ENCODE data around the gene FAM110D.
A peak's percentile ranks its signal among the peaks of the same experiment; 100 is the strongest.

Gene FAM110D

DNA sequence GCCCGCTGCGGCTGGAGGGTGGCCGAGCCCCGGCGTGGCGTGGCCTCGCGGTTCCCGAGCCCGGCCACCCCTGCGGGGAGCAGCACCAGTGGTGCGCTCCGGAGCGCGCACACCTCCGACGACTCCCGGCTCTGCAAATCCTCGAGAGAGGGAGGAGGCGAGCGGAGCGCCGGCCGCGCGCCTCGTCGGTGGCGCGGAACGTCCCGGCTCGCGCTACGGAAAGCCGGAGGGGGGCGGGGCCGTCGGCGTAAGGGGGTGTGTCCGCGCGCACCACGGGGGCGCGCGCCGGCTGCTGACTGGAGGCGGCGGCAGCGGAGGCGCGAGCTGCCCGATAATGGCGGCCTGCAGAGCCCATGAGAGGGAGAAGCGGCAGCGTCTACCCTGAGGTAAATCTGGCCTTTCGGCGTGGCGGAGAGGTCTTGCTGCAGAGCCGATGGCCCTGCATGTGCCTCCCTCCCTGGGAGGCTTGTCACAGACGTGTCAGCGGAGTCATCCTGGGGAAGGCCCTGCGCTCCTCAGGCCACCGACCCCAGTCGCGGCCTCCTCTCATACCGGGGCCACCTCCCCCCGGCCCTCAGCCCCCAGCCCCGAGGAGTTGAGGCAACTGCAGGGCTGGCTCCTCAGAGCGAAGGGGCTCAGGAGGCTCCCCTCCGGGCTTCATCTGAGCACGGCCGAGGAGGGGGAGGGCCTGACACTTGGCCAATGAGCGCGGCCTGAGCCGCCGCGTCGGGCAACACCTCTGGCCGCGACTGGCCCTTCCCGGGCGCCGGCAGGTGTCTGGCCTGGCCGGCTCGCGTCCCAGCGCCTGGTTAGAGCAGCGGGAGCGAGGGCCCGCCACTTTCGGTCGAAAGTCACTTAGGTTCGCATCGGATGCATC, 47.1 kb upstream of the FAM110D start, which contains the start of gene PDIK1L:
TSS of gene PDIK1L (plus strand) at position 295 of the 877 bp plus-strand sequence. CDS start 2,485 bp downstream, outside the sequence.
- Histone ChIP-seq H3K4ac (ENCODE audit: low read depth, low read length) (no peak within 1 kb of the TSS), H3K27ac (ENCODE audit: low read depth, low read length) (peak within 1 kb of the TSS; percentile 88), H3K27me3 (ENCODE audit: insufficient read depth, low read length) (no peaks in the 10 kb centered on the region), H3K79me2 (ENCODE audit: control insufficient read depth, insufficient read depth, low read length, poor library complexity) (peaks cover 5% of the 10 kb centered on the region), H4K91ac (ENCODE audit: low read depth, low read length) (peak within 1 kb of the TSS; percentile 85), H4K12ac (ENCODE audit: low read depth, low read length) (peak within 1 kb of the TSS; percentile 85), H3K18ac (ENCODE audit: low read length) (peak within 1 kb of the TSS; percentile 88), H2BK5ac (ENCODE audit: low read depth, low read length, poor library complexity) (peak within 1 kb of the TSS; percentile 53), H2BK12ac (ENCODE audit: low read length) (no peak within 1 kb of the TSS), H3K4me3 (ENCODE audit: low read depth, low read length) (peak within 1 kb of the TSS; percentile 95), H3K4me2 (ENCODE audit: low read length) (peak within 1 kb of the TSS; percentile 89), H2AK5ac (ENCODE audit: low read length) (no peak within 1 kb of the TSS), H2AFZ (ENCODE audit: insufficient read depth, low read length, poor library complexity) (peak within 1 kb of the TSS; percentile 93), H3K14ac (ENCODE audit: low read length) (peak within 1 kb of the TSS; percentile 90), H4K8ac (ENCODE audit: low read depth, low read length) (peak within 1 kb of the TSS; percentile 91), H3K9ac (ENCODE audit: low read length) (peak within 1 kb of the TSS; percentile 91), H3K9me3 (ENCODE audit: insufficient read depth, low read depth, low read length) (peaks cover 2% of the 10 kb centered on the region), H3K36me3 (ENCODE audit: control insufficient read depth in 1 of 2, insufficient read depth in 2 of 2, low read length in 2 of 2) (peaks cover 3 to 4% of the 10 kb centered on the region in 2 experiments), H3K23ac (ENCODE audit: low read length) (no peak within 1 kb of the TSS), H3K79me1 (ENCODE audit: low read length) (peaks cover 9% of the 10 kb centered on the region), H3K4me1 (ENCODE audit: control insufficient read depth in 1 of 2, insufficient read depth in 2 of 2, low read length in 2 of 2) (peaks cover 3 to 5% of the 10 kb centered on the region in 2 experiments), H2BK120ac (ENCODE audit: insufficient read depth, low read length, poor library complexity) (peak within 1 kb of the TSS; percentile 64)
- DNase-seq, result peak; percentile 88 to 92
- no CpG with 5 or more reads among the region's 96 CpGs for WGBS (ENCODE audit: extremely low coverage, insufficient coverage, insufficient read length)

DNA sequence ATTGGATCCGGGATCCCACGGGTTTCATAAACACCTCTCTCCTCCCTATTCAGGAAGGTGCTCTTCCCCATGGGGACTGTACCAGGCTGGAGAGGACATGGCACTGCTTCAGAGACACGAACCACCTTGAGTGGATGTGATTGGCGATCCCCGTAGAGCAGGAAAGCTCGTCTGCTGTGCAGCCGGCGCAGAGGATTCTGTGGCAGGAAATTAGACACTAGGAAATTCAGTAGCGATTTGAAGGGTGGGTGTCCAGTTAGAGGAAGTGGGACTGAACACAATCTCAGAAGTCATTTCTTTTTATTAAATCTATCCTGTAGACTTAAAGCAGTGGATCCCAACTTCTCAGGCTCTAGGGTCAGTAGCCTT, 46.5 kb upstream of the FAM110D start:
- Histone ChIP-seq H3K14ac (ENCODE audit: low read length) (no peak overlapping the region), H3K36me3 (ENCODE audit: control insufficient read depth in 1 of 2, insufficient read depth in 2 of 2, low read length in 2 of 2) (peaks cover 3 to 4% of the 10 kb centered on the region in 2 experiments), H3K27me3 (ENCODE audit: insufficient read depth, low read length) (no peaks in the 10 kb centered on the region), H3K79me1 (ENCODE audit: low read length) (peaks cover 9% of the 10 kb centered on the region), H3K4ac (ENCODE audit: low read depth, low read length) (no peak overlapping the region), H3K18ac (ENCODE audit: low read length) (no peak overlapping the region), H3K79me2 (ENCODE audit: control insufficient read depth, insufficient read depth, low read length, poor library complexity) (peaks cover 5% of the 10 kb centered on the region), H3K9me3 (ENCODE audit: insufficient read depth, low read depth, low read length) (peaks cover 2% of the 10 kb centered on the region), H4K12ac (ENCODE audit: low read depth, low read length) (no peak overlapping the region), H3K9ac (ENCODE audit: low read length) (peak overlapping the region; percentile 11), H4K8ac (ENCODE audit: low read depth, low read length) (no peak overlapping the region), H2AK5ac (ENCODE audit: low read length) (no peak overlapping the region), H3K4me1 (ENCODE audit: control insufficient read depth in 1 of 2, insufficient read depth in 2 of 2, low read length in 2 of 2) (peaks cover 3 to 5% of the 10 kb centered on the region in 2 experiments), H3K27ac (ENCODE audit: low read depth, low read length) (no peak overlapping the region), H3K4me3 (ENCODE audit: low read depth, low read length) (peak overlapping the region; percentile 95), H4K91ac (ENCODE audit: low read depth, low read length) (no peak overlapping the region), H2BK120ac (ENCODE audit: insufficient read depth, low read length, poor library complexity) (no peak overlapping the region), H3K23ac (ENCODE audit: low read length) (no peak overlapping the region), H2BK12ac (ENCODE audit: low read length) (no peak overlapping the region), H2AFZ (ENCODE audit: insufficient read depth, low read length, poor library complexity) (peak overlapping the region; percentile 93), H2BK5ac (ENCODE audit: low read depth, low read length, poor library complexity) (no peak overlapping the region), H3K4me2 (ENCODE audit: low read length) (peak overlapping the region; percentile 89)
- DNase-seq, result no peak
- WGBS (ENCODE audit: extremely low coverage, insufficient coverage, insufficient read length), result no CpG with 5 or more reads among the region's 9 CpGs

DNA sequence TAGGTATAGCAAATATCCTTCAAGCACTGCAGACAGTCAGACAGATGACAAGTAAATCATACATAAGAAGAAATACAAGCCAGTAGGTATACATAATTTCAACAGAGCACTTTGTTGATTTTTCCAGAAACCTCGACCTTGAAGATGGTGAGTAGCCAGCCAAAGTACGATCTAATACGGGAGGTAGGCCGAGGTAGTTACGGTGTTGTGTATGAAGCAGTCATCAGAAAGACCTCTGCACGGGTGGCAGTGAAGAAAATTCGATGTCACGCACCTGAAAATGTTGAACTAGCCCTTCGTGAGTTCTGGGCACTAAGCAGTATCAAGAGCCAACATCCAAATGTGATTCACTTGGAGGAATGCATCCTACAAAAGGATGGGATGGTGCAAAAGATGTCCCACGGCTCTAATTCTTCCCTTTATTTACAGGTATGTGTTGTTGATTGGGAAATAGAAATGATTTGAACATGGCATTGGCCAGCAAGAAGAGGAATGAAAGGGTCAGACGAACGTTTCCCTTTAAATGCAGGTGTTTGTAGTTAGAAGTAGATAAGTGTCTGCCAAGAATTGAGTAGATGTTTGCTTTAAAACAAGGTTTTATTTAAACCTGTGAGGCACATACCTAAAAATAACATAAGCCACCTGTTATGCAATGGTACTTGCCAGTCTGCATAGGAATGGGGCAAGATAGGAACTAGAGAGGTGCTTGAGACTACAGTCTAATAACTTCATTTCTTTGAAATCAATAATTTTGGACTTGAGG, 44.5 kb upstream of the FAM110D start:
- no peak overlapping the region for H4K8ac ChIP-seq (ENCODE audit: low read depth, low read length)
- H2BK5ac ChIP-seq (ENCODE audit: low read depth, low read length, poor library complexity), result no peak overlapping the region
- H3K23ac ChIP-seq (ENCODE audit: low read length), result no peak overlapping the region
- peaks cover 3 to 5% of the 10 kb centered on the region in 2 experiments for H3K4me1 ChIP-seq (ENCODE audit: control insufficient read depth in 1 of 2, insufficient read depth in 2 of 2, low read length in 2 of 2)
- no peak overlapping the region for H2BK120ac ChIP-seq (ENCODE audit: insufficient read depth, low read length, poor library complexity)
- H3K9ac ChIP-seq (ENCODE audit: low read length), result no peak overlapping the region
- no CpG with 5 or more reads among the region's 12 CpGs for WGBS (ENCODE audit: extremely low coverage, insufficient coverage, insufficient read length)
- H3K27me3 ChIP-seq (ENCODE audit: insufficient read depth, low read length), result no peaks in the 10 kb centered on the region
- H4K12ac ChIP-seq (ENCODE audit: low read depth, low read length), result no peak overlapping the region
- H3K4me3 ChIP-seq (ENCODE audit: low read depth, low read length), result no peak overlapping the region
- H2AK5ac ChIP-seq (ENCODE audit: low read length), result no peak overlapping the region
- peaks cover 5% of the 10 kb centered on the region for H3K79me2 ChIP-seq (ENCODE audit: control insufficient read depth, insufficient read depth, low read length, poor library complexity)
- no peak overlapping the region for H3K4ac ChIP-seq (ENCODE audit: low read depth, low read length)
- H3K79me1 ChIP-seq (ENCODE audit: low read length), result peaks cover 9% of the 10 kb centered on the region
- peaks cover 4% of the 10 kb centered on the region for H3K9me3 ChIP-seq (ENCODE audit: insufficient read depth, low read depth, low read length)
- no peak overlapping the region for H3K4me2 ChIP-seq (ENCODE audit: low read length)
- no peak overlapping the region for H3K18ac ChIP-seq (ENCODE audit: low read length)
- no peak overlapping the region for H2AFZ ChIP-seq (ENCODE audit: insufficient read depth, low read length, poor library complexity)
- no peak overlapping the region for H3K14ac ChIP-seq (ENCODE audit: low read length)
- no peak overlapping the region for H2BK12ac ChIP-seq (ENCODE audit: low read length)
- no peak overlapping the region for H3K27ac ChIP-seq (ENCODE audit: low read depth, low read length)
- H4K91ac ChIP-seq (ENCODE audit: low read depth, low read length), result no peak overlapping the region
- no peak for DNase-seq
- H3K36me3 ChIP-seq (ENCODE audit: control insufficient read depth in 1 of 2, insufficient read depth in 2 of 2, low read length in 2 of 2), result peaks cover 6 to 8% of the 10 kb centered on the region in 2 experiments

DNA sequence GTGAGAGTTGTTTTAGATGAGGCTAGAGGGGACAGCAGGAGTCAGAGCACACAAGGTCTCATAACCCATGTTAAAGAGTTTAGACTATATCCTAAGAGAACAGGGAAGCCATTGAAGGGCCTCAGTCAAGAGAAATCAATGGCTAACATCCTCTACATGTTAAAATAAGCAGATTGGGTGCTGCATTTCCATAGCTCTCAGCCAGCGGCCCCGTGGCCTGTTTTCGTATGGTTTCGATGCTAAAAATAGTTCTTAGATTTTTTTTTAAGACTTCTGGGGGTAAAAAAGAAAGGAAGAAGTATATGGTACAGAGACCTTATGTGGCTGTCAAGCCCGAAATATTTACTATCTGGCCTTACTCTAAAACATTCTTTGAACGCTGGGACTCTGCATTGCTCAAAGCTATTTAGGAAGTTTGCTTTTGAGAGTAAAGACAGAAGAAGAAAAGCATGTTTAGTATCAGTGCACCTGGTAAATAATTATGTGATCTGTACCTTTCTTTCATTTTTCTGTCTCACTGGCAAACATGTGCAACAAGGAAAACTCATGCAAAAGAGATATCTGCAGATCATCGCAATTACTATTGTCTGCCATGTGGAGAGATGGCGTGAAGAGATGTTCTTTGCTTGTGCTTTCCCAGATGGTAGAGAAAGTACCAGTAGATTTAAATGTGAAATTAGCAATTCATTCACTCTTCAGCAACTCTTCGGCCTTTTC, 38.8 kb upstream of the FAM110D start:
- H3K36me3 ChIP-seq (ENCODE audit: control insufficient read depth in 1 of 2, insufficient read depth in 2 of 2, low read length in 2 of 2), result peaks cover 6% of the 10 kb centered on the region in 2 experiments
- no CpG with 5 or more reads among the region's 9 CpGs for whole genome bisulfite sequencing (ENCODE audit: extremely low coverage, insufficient coverage, insufficient read length)
- H3K4me1 ChIP-seq (ENCODE audit: control insufficient read depth in 1 of 2, insufficient read depth in 2 of 2, low read length in 2 of 2), result peaks cover 0 to 5% of the 10 kb centered on the region in 2 experiments
- no peaks in the 10 kb centered on the region for H3K79me2 ChIP-seq (ENCODE audit: control insufficient read depth, insufficient read depth, low read length, poor library complexity)
- H2AFZ ChIP-seq (ENCODE audit: insufficient read depth, low read length, poor library complexity), result no peak overlapping the region
- no peak overlapping the region for H3K4me3 ChIP-seq (ENCODE audit: low read depth, low read length)
- no peak overlapping the region for H4K12ac ChIP-seq (ENCODE audit: low read depth, low read length)
- H3K27me3 ChIP-seq (ENCODE audit: insufficient read depth, low read length), result no peaks in the 10 kb centered on the region
- H4K91ac ChIP-seq (ENCODE audit: low read depth, low read length), result no peak overlapping the region
- no peak overlapping the region for H4K8ac ChIP-seq (ENCODE audit: low read depth, low read length)
- H3K4me2 ChIP-seq (ENCODE audit: low read length), result no peak overlapping the region
- DNase-seq, result peak in 1 of 2 donors; percentile 23
- no peak overlapping the region for H2BK120ac ChIP-seq (ENCODE audit: insufficient read depth, low read length, poor library complexity)
- no peak overlapping the region for H3K9ac ChIP-seq (ENCODE audit: low read length)
- H3K27ac ChIP-seq (ENCODE audit: low read depth, low read length), result no peak overlapping the region
- no peak overlapping the region for H3K18ac ChIP-seq (ENCODE audit: low read length)
- H3K23ac ChIP-seq (ENCODE audit: low read length), result no peak overlapping the region
- H2AK5ac ChIP-seq (ENCODE audit: low read length), result no peak overlapping the region
- H3K14ac ChIP-seq (ENCODE audit: low read length), result no peak overlapping the region
- no peak overlapping the region for H3K4ac ChIP-seq (ENCODE audit: low read depth, low read length)
- H2BK12ac ChIP-seq (ENCODE audit: low read length), result no peak overlapping the region
- H2BK5ac ChIP-seq (ENCODE audit: low read depth, low read length, poor library complexity), result no peak overlapping the region
- H3K9me3 ChIP-seq (ENCODE audit: insufficient read depth, low read depth, low read length), result peaks cover 2% of the 10 kb centered on the region
- no peaks in the 10 kb centered on the region for H3K79me1 ChIP-seq (ENCODE audit: low read length)

Data from trophoblast cell (in vitro differentiated cells and primary cell).